ENCODE measurements around the gene RRBP1.

The RRBP1 gene

GRCh38 chr20:17570347-17571152 lies 111.5 kb downstream of the RRBP1 start:
- no peak for DNase-seq

GRCh38 chr20:17569616-17570346 lies 112.3 kb downstream of the RRBP1 start, which contains the start of gene DSTN:
DSTN (plus strand) TSS chr20:17570075; CDS start chr20:17570209, 134 bp downstream.
- DNase-seq: peak; percentile 89

- peak; percentile 98 for DNase-seq
These were observed 113.0 kb downstream of the RRBP1 start for GRCh38 chr20:17568972-17569521.

- no peak for DNase-seq
These were observed 113.8 kb downstream of the RRBP1 start for GRCh38 chr20:17568045-17568788.

- no peak for DNase-seq
These were observed 115.7 kb downstream of the RRBP1 start for GRCh38 chr20:17566345-17566744.

- no peak for DNase-seq
These were observed 116.7 kb downstream of the RRBP1 start for GRCh38 chr20:17565169-17565845.
